Subcutaneous adipose tissue (tissue), 4 donors: ENCODE results near the gene PRIMA1. TPM values are rescaled to one million over a fixed set of nuclear protein-coding genes. Genes with fewer than 3 reads are reported as not detected.

Experiments used
- total RNA-seq, 4 donors: library from RNA; depleted of rRNA; stranded (reverse); fragments of >200 nt; gene quantifications; one replicate each; pipeline ENCODE4 v1.1.0, GENCODE V29; 2016
- TF ChIP-seq, protein P1 (sequence below): fragments of 450-650 bp; IDR thresholded peaks from one replicate; pipeline ENCODE4 v1.5.1; 2016; ENCODE audit warnings: low read depth, mild to moderate bottlenecking, control low read depth, antibody characterized with exemption, moderate library complexity

The PRIMA1 gene
- total RNA-seq, 4 donors from 2014 or later: 0.51 to 1.3 (median 0.80) TPM

DNA sequence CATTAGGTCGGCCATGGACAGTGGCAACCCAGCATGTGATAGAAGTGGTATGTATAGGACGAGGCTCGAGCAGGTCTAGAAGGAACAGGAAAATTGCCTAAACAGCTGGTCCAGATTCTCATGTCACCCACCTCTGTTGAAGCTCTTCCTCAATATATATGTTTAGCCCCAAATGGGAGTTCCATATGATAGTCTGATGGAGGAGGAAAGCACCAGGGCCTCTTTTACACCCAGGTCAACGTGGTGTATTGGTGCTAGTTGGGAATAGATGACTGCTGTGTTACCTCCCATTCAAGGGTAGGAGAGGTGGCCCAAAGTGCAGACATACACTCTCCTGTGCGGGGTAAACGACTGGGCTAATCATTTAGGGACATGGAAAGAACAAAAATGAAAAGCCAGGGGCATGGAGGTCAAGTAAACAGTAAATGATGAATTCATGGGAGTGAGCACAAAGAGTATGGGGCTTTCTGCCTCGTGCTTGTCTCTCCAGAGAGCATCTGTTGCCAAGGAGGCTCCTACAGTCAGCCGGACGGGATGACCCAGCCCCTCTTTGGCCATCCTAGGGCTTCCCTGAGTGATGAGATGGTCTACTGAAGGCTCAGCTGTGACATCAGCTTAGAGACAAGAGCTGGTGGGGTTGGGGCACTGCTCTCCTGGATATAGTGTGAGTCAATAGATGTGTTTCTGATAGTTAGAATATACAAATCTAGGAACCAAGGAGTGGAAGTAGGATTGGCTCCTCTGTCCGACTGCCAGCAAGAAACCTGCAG, 5.5 kb upstream of the PRIMA1 start:
- TF ChIP-seq, protein P1, sequence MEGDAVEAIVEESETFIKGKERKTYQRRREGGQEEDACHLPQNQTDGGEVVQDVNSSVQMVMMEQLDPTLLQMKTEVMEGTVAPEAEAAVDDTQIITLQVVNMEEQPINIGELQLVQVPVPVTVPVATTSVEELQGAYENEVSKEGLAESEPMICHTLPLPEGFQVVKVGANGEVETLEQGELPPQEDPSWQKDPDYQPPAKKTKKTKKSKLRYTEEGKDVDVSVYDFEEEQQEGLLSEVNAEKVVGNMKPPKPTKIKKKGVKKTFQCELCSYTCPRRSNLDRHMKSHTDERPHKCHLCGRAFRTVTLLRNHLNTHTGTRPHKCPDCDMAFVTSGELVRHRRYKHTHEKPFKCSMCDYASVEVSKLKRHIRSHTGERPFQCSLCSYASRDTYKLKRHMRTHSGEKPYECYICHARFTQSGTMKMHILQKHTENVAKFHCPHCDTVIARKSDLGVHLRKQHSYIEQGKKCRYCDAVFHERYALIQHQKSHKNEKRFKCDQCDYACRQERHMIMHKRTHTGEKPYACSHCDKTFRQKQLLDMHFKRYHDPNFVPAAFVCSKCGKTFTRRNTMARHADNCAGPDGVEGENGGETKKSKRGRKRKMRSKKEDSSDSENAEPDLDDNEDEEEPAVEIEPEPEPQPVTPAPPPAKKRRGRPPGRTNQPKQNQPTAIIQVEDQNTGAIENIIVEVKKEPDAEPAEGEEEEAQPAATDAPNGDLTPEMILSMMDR: no peak

- TF ChIP-seq, protein P1: no peak
Measured at GRCh38 chr14:93792391-93792790, 4.1 kb upstream of the PRIMA1 start.

GRCh38 chr14:93790966-93791365, 2.7 kb upstream of the PRIMA1 start:
- TF ChIP-seq, protein P1: no peak

GRCh38 chr14:93789228-93790130, 1.2 kb upstream of the PRIMA1 start:
- TF ChIP-seq, protein P1: no peak

DNA sequence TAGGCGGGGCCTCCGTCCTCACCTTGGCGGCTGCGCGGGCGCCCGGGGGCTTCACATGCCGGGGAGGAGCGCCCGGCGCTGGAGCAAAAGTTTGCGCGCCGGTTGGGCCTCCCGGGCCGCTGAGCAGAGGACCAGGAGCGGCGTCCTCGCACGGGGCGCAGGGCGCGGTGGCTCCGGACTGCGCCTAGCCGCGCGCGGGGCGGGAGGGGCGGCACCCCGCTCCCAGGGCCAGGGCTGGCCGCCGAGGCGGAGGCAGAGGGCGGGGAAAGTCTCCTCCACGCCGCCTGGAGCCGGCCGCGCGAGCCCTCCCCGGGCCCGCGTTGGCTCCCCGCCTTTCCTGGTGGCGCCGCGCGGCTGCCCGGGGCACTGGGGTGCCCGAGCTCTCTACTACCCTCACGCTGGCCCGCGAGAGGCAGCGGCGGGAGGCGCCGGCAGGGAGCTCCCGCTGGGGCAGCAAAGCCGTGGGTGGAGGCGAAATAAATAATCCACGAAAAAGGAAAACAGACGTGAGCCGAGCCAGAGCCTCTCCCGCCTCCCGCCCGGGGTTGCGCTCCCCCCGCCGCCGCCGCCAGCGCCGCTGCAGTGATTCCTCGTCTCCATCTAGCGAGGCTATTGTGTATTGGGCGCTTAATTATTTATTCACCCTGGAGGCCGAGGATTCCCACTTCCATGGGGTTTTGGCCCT, 400 bp upstream of the PRIMA1 start:
- TF ChIP-seq, protein P1: no peak

DNA sequence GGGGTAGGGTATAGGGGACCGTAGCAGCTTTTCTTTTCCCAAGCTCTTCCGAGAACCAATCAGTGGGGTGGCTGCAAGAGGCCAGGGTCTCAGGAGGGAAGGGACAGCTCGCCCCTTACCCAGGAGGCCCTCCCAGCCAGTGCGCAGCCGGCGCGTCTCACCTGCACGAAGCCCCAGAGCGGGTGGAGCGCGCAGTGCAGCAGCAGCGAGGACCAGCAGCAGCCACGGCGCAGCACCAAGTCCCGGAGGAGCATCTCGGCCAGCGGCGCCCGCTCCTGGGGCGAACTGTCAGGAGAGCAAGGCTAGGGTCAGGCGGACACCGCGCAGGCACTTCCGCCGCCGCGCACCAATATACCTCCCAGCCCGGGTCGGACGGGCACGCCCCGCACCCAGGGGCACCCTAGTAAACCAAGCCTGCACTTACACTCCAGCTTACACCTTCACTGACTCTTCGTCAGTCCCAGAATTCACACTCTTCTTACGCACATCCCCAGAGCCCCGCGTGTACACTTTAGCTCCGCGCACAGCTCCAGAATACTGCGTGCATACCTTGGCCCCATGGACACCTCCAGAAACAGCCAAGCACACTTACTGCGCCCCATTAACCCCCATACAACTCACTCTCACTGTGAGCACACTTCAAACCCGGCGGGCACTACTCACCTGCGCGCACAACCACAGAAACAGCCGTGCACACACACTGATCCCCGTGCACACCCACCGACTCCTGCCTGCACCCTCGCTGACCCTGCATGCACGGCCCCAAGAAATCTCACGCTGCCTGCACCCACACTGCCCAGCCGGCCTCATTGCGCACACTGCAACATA, 606 bp downstream of the PRIMA1 start:
- TF ChIP-seq, protein P1: no peak
